Upper lobe of left lung (tissue), 4 donors: ENCODE data around the gene MAOA.

Source experiments
- CTCF ChIP-seq, 6 experiments: fragments of 450-650 bp in 4 of 6; fragments of 200-600 bp in 2 of 6; sonication (generic) in 2 of 6; IDR thresholded peaks; one replicate each; pipeline ENCODE4 v1.5.1; 2016 to 2019; ENCODE audit warnings: antibody characterized with exemption in 6 of 6
- EP300 ChIP-seq, 4 donors: sonication (generic); formaldehyde crosslinking; IDR thresholded peaks; one replicate each; pipeline ENCODE4 v1.5.1; 2017; ENCODE audit warnings: antibody characterized with exemption in 4 of 4, control low read depth in 2 of 4
- POLR2A ChIP-seq, 4 donors: fragments of 450-650 bp; IDR thresholded peaks; one replicate each; pipeline ENCODE4 v1.5.1; 2016 to 2017; ENCODE audit warnings: antibody characterized with exemption in 4 of 4, mild to moderate bottlenecking in 2 of 4
- POLR2AphosphoS5 ChIP-seq, 2 donors: sonication (generic); formaldehyde crosslinking; IDR thresholded peaks; one replicate each; pipeline ENCODE4 v1.5.1; 2017; ENCODE audit warnings: antibody characterized with exemption in 2 of 2

GRCh38 chrX:43702660-43703059 lies 46.6 kb downstream of the MAOA start:
- TF ChIP-seq POLR2AphosphoS5 (IDR thresholded peaks at IDR 0.05) (no peak), POLR2A (IDR thresholded peaks at IDR 0.05) (no peak), CTCF (IDR thresholded peaks at IDR 0.05) (no peak), EP300 (IDR thresholded peaks at IDR 0.05) (no peak)
